LNCAP (cell line): Measurements from ENCODE around the gene BRIP1.

ENCODE experiments used
- CTCF ChIP-seq: fragments of 450-650 bp; IDR thresholded peaks from 2 replicates; pipeline ENCODE4 v1.5.1; 2017; ENCODE audit warnings: mild to moderate bottlenecking

The BRIP1 gene

GRCh38 chr17:61755078-61755477, 108.2 kb downstream of the BRIP1 start:
- no peak for TF ChIP-seq CTCF

- TF ChIP-seq CTCF = no peak
Observed at GRCh38 chr17:61754124-61754523, 109.2 kb downstream of the BRIP1 start.

- TF ChIP-seq CTCF = no peak
Observed at GRCh38 chr17:61753696-61754095, 109.6 kb downstream of the BRIP1 start.

GRCh38 chr17:61750656-61751055, 112.7 kb downstream of the BRIP1 start:
- TF ChIP-seq CTCF = no peak

- no peak for TF ChIP-seq CTCF
Observed at GRCh38 chr17:61749823-61750404, 113.4 kb downstream of the BRIP1 start.

- TF ChIP-seq CTCF = no peak
Observed at GRCh38 chr17:61746248-61746985, 116.9 kb downstream of the BRIP1 start.

GRCh38 chr17:61744804-61745203, 118.5 kb downstream of the BRIP1 start:
- no peak for TF ChIP-seq CTCF
